Duodenal mucosa (tissue), 2 donors: Measurements from ENCODE around the gene DOCK1.
"Not testable (repeated sequence)": the region's sequence is repeated elsewhere in the genome, so short reads cannot be mapped to it uniquely, and the experiment has no call there.

Experiments used
- H3K27ac ChIP-seq: one replicate; pipeline ENCODE4 v1.7.0; 2013; ENCODE audit warnings: low read depth, low read length
- H3K27me3 ChIP-seq, 2 donors: one replicate each; pipeline ENCODE4 v1.7.0; 2013; ENCODE audit warnings: low read length in 2 of 2, control low read depth in 1 of 2; ENCODE audit not compliant: insufficient read depth in 2 of 2, control insufficient read depth in 1 of 2
- H3K36me3 ChIP-seq, 2 donors: one replicate each; pipeline ENCODE4 v1.7.0; 2013; ENCODE audit warnings: low read length in 2 of 2, control low read depth in 1 of 2; ENCODE audit not compliant: insufficient read depth in 2 of 2, control insufficient read depth in 1 of 2
- H3K4me1 ChIP-seq, 2 donors: one replicate each; pipeline ENCODE4 v1.7.0; 2013; ENCODE audit warnings: low read length in 2 of 2, control low read depth in 1 of 2; ENCODE audit not compliant: insufficient read depth in 2 of 2, control insufficient read depth in 1 of 2
- H3K4me3 ChIP-seq, 2 donors: one replicate each; pipeline ENCODE4 v1.7.0; 2013; ENCODE audit warnings: low read length in 2 of 2, low read depth in 1 of 2
- H3K9ac ChIP-seq, 2 donors: one replicate each; pipeline ENCODE4 v1.7.0; 2013; ENCODE audit warnings: low read length in 2 of 2, low read depth in 1 of 2
- H3K9me3 ChIP-seq, 2 donors: one replicate each; pipeline ENCODE4 v1.7.0; 2013; ENCODE audit warnings: low read length in 2 of 2, control low read depth in 1 of 2; ENCODE audit not compliant: control insufficient read depth in 1 of 2

DOCK1 gene

GRCh38 chr10:126910196-126910595, 5.0 kb downstream of the DOCK1 start:
- no peaks in the 10 kb centered on the region for H3K9me3 ChIP-seq
- peaks cover 0 to 4% of the 10 kb centered on the region in 2 donors for H3K4me1 ChIP-seq
- H3K36me3 ChIP-seq: no peaks in the 10 kb centered on the region
- H3K4me3 ChIP-seq: no peak overlapping the region
- no peaks in the 10 kb centered on the region for H3K27me3 ChIP-seq
- no peak overlapping the region for H3K27ac ChIP-seq
- no peak overlapping the region for H3K9ac ChIP-seq

- no peaks in the 10 kb centered on the region for H3K9me3 ChIP-seq
- H3K36me3 ChIP-seq: no peaks in the 10 kb centered on the region
- no peak overlapping the region for H3K9ac ChIP-seq
- H3K27ac ChIP-seq: no peak overlapping the region
- no peak overlapping the region for H3K4me3 ChIP-seq
- H3K4me1 ChIP-seq: peaks cover 0 to 4% of the 10 kb centered on the region in 2 donors
- no peaks in the 10 kb centered on the region for H3K27me3 ChIP-seq
These were observed 5.6 kb downstream of the DOCK1 start for GRCh38 chr10:126910798-126911197.

- Histone ChIP-seq H3K4me1 (peaks cover 0 to 4% of the 10 kb centered on the region in 2 donors), H3K27me3 (no peaks in the 10 kb centered on the region), H3K27ac (no peak overlapping the region)
These were observed 6.1 kb downstream of the DOCK1 start for GRCh38 chr10:126911301-126911700.

GRCh38 chr10:126913316-126913715, 8.1 kb downstream of the DOCK1 start:
- Histone ChIP-seq H3K36me3 (no peaks in the 10 kb centered on the region), H3K4me1 (peaks cover 0 to under 1% of the 10 kb centered on the region in 2 donors), H3K9ac (no peak overlapping the region), H3K9me3 (no peaks in the 10 kb centered on the region), H3K4me3 (no peak overlapping the region), H3K27ac (no peak overlapping the region), H3K27me3 (no peaks in the 10 kb centered on the region)

More at GRCh38 chr10:126911301-126911700, 6.1 kb downstream of the DOCK1 start:
- Histone ChIP-seq H3K36me3 (no peaks in the 10 kb centered on the region), H3K4me3 (no peak overlapping the region), H3K9ac (no peak overlapping the region), H3K9me3 (no peaks in the 10 kb centered on the region)

GRCh38 chr10:126914561-126914960, 9.3 kb downstream of the DOCK1 start:
- no peak overlapping the region for H3K27ac ChIP-seq

GRCh38 chr10:126916952-126917351, 11.7 kb downstream of the DOCK1 start:
- H3K27me3 ChIP-seq, H3K9me3 ChIP-seq, H3K4me3 ChIP-seq, H3K27ac ChIP-seq, H3K4me1 ChIP-seq, H3K9ac ChIP-seq, H3K36me3 ChIP-seq: not testable (repeated sequence)

More at GRCh38 chr10:126914561-126914960, 9.3 kb downstream of the DOCK1 start:
- Histone ChIP-seq H3K36me3 (no peaks in the 10 kb centered on the region), H3K27me3 (no peaks in the 10 kb centered on the region), H3K9me3 (no peaks in the 10 kb centered on the region), H3K4me1 (peaks cover 0 to 6% of the 10 kb centered on the region in 2 donors), H3K4me3 (no peak overlapping the region), H3K9ac (no peak overlapping the region)

GRCh38 chr10:126917375-126917774, 12.1 kb downstream of the DOCK1 start:
- H3K36me3 ChIP-seq: no peaks in the 10 kb centered on the region
- H3K27me3 ChIP-seq: no peaks in the 10 kb centered on the region
- no peak overlapping the region for H3K27ac ChIP-seq
- peaks cover 0 to 6% of the 10 kb centered on the region in 2 donors for H3K4me1 ChIP-seq
- H3K9me3 ChIP-seq: no peaks in the 10 kb centered on the region
- no peak overlapping the region for H3K4me3 ChIP-seq
- no peak overlapping the region for H3K9ac ChIP-seq

GRCh38 chr10:126917975-126918908, 13.0 kb downstream of the DOCK1 start:
- H3K27me3 ChIP-seq: no peaks in the 10 kb centered on the region
- H3K9ac ChIP-seq: no peak overlapping the region
- H3K9me3 ChIP-seq: no peaks in the 10 kb centered on the region
- no peaks in the 10 kb centered on the region for H3K36me3 ChIP-seq
- no peak overlapping the region for H3K27ac ChIP-seq
- H3K4me3 ChIP-seq: no peak overlapping the region
- peaks cover 0 to 6% of the 10 kb centered on the region in 2 donors for H3K4me1 ChIP-seq

- Histone ChIP-seq H3K9ac (no peak overlapping the region), H3K4me3 (no peak overlapping the region), H3K9me3 (no peaks in the 10 kb centered on the region), H3K27me3 (no peaks in the 10 kb centered on the region), H3K4me1 (peaks cover 0 to 8% of the 10 kb centered on the region in 2 donors), H3K36me3 (no peaks in the 10 kb centered on the region), H3K27ac (no peak overlapping the region)
These were observed 14.2 kb downstream of the DOCK1 start for GRCh38 chr10:126919426-126919825.

GRCh38 chr10:126921162-126921561, 15.9 kb downstream of the DOCK1 start:
- Histone ChIP-seq H3K4me3 (no peak overlapping the region), H3K9me3 (no peaks in the 10 kb centered on the region), H3K9ac (no peak overlapping the region), H3K27me3 (no peaks in the 10 kb centered on the region), H3K4me1 (peaks cover 0 to 11% of the 10 kb centered on the region in 2 donors), H3K27ac (no peak overlapping the region), H3K36me3 (no peaks in the 10 kb centered on the region)
